CD4-positive, alpha-beta T cell treated with Interleukin-6 for 4 hours (primary cell): ENCODE measurements around the gene POLR2E.
A peak's percentile ranks its signal among the peaks of the same experiment; 100 is the strongest.

Experiments used
- DNase-seq: peaks from one replicate; pipeline ENCODE4 v3.0.0-alpha.2; 2020; ENCODE audit warnings: mixed read lengths

The POLR2E gene

DNA sequence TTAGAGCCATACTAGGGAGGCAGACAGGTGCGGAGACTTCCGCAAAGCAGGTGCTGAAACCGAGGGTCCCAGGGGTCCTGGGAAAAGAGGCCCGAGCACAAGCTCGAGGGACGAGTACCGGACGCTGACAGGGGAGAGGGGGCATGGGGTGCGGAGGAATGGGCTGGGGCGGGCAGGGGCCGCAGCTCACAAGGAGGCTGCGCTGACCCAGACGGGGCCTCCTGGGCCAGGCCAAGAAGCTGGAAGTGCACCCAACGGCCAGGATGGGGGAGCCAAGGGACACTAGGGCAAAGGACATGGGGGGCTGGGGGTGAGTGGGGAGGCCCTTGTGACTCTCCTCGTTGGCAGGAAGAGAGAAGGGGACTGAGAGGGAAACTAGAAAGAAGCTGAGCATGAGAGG, 1.8 kb downstream of the POLR2E start:
- DNase-seq: no peak

DNA sequence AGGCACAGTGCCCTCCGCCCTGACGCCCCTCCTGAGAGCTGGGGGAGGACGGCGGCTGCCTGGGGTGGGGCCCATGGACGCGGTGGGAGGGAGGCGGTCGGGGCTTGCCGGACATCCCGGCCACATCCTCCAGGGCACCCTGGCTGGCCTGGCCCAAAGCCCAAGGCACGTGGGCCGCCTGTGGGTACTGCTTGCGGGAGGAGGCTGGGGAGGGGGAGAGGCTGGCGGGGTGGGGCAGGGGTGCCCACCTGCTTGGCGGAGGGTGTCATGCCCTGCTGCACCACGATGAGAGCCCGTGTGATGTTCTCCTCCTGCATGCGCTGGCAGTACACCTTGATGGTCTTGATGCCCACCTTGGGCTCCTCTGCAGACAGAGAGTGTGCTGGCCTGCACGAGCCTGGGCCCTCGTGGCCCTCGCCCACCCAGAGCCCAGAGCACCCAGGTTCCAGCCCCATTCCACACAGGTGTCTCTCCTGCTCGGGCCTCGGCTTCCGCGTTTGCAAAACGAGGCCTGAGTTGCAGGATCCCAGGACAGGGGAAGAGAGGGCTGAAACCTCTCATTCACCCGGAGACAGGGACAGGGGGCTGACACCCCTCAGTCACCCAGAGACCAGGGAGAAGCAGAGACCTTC, 3.5 kb downstream of the POLR2E start:
- no peak for DNase-seq

DNA sequence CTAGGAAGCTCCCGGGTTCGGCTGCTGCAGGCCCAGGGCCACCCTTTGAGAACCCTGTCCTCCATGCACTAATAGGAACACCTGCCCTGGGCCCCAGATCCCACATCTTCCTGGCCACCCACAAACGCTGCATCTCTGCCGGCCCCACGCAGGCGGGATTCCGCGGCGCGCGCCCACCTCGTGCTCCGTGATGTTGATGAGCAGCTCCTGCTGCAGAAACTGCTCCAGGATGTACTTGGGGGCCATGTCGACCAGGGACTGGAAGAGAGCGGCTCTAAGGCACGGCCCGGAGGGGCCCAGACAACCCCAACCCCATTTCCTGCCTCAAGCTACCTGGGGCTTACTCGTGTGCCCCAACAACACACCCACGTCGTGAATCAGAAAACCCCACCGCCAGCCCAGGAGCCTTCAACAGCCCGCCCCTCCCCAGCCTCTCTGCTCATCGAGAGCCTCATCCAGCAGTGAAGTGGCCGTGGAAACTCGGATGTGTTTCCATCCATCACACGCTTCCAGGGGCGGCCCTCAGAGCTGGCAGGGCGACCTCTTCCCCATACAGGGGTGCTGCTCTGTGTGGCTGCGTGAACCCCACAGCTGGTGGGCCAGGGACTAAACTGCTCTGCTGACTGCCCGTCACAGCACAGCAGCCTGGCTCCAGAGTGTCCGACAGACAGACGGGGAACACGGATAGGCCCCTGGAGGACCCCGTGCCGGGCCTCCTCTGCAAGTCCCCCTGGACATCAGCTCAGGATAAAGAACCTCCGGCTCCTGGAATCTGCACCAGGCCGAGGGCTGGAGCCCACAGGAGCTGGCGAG, 4.2 kb downstream of the POLR2E start:
- no peak for DNase-seq

DNA sequence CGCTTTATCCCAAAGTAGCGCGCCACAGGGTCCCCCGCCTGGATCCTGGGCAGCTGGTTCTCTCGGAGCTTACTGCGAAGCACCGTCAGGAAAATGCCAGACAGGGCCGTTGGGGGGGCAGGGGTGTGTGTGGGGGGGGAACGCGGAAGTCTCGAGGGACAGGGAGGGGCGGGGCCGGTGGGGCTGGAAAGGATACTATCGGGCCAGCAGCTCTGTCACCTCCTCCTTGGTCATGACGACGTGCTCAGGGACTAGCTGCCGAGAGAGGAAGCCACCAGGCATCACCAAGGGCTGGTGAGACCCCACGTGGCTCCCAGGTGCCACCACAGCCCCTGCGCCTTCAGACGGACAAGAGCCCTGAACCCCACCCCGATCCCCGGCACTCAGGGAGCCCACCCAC, 5.3 kb downstream of the POLR2E start:
- DNase-seq: peak; percentile 35

DNA sequence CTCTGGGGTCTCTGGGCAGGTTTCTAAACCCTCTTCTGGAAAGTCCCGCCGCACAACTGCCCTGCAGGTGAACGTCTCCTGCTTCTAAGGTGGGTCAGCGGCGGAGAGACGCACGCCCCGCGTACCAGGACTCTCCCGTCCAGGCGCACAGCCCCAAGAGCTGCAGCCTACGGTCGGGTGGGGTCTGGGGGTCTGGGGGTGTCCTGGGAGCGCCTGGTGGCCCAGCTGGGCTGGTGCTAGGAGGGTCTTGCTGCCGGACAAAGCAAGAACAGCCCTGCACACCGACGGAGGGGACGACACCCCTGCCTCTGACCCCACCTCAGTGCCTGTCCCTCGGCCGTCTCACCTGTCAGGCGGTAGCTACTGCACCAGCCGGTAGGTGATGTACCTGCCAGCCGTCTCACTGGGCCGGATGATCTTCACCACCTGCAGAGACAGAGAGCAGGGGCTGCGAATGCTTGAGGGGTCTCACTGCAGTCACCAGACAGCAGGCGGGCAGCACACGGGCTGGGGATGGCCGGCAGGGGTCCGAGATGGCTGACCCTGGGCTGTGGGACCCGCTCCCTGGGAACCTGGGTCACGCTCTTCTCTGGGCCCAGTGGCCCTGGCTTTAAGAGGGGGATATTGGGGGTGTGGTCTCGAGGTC, 5.9 kb downstream of the POLR2E start:
- peak; percentile 26 for DNase-seq

DNA sequence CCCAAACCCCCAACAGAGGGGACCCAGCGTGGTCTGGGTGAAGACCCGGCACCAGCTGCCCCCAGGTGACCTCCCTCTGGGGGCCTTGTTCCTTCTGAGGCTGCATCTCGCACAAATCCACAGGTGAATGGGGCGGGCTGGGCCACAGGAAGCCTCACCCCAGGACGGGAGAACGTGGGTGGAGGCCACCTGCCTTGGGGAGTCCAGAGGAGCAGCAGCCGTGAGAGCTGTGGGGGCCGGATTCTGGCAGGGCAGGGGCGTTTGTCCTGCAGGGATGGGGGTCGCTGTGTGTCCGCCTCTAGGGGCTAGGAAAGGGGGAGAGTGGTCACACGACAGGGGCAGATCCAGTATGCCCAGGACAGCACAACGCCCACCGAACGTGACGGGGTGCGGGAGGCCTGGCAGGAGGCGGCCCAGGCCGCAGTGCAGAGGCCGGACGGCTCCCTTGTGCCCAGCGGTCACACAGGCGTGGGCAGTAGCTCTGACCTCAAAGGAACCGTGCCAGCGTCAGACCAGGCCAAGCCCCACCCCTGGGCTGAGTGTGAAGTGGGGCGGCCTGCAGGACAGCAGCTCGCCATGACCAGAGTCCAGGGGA, 6.7 kb downstream of the POLR2E start:
- peak; percentile 55 for DNase-seq

DNA sequence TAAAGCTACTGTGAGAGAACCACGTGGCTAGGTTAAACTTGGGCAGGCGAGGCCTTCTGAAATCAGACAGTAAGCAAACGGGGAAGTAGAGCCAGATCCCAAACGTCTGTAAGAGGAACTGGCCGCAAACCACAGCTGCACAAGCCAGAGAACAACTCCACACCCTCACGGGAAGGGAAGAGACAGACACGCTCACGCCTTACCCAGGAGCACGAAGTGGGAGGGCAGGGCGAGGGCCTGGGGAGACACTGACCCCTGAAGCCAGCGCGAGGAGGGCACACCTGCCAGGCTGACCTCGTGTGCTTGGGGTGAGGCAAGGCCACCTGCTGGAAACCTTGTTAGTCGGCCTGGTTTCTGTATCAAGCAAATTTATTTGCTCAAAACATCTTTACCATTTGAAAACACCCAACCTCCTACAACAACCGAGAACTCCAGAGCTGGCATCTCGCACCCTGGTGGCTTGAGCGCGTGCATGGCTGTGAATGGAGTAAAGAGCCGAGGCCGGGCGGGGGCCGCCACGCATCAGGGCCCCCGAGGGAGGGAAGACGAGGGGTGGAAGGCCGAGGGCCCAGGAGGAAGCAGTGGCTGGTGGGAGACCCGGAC, 7.3 kb downstream of the POLR2E start:
- peak; percentile 65 for DNase-seq

DNA sequence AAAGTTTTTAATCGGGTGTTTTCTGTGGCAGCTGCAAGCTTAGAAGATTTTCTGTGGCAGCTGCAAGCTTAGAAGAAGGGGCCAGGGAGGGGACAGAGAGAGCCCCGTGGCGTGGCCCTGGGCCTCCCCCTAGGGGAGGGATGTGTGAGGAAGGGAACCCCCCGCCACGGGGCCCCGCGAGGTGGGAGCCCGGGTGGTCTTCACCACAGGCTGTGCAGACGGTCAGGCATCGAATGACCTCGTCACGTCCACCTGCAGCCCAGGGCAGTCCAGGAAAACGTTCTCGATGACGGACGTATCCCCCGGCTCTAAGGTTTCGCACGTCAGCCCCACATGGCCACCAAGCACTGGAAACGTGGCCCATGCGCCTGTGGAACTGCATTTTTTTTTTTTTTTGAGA, 8.6 kb downstream of the POLR2E start:
- peak; percentile 25 for DNase-seq

DNA sequence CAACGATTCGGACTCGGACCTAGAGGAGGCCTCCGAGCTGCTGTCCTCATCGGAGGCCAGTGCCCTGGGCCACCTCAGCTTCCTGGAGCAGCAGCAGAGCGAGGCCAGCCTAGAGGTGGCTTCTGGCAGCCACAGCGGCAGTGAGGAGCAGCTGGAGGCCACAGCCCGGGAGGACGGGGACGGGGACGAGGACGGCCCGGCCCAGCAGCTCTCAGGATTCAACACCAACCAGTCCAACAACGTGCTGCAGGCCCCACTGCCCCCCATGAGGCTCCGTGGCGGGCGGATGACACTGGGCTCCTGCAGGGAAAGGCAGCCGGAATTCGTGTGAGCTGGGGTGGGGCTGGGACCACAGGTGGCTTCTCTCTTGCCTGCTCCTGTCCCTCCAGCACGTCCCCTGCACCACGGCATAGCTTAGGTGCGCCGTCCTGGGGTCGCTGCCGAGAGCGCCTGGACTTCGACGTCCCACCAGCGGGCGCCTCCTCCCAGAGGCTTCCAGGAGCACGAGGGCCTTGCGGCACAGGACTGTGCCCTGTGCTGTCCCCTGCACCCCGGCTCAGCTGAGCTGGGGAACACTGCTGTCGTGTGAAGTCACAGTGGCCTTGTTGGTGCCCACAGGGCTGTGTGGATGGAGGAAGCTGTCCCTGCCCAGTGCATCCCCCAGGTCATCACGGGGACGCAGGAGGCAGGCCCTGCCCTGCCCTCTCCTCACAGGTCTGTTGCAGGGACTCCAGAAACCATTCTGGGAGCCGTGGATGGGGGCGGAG, 9.3 kb downstream of the POLR2E start:
- DNase-seq: no peak

DNA sequence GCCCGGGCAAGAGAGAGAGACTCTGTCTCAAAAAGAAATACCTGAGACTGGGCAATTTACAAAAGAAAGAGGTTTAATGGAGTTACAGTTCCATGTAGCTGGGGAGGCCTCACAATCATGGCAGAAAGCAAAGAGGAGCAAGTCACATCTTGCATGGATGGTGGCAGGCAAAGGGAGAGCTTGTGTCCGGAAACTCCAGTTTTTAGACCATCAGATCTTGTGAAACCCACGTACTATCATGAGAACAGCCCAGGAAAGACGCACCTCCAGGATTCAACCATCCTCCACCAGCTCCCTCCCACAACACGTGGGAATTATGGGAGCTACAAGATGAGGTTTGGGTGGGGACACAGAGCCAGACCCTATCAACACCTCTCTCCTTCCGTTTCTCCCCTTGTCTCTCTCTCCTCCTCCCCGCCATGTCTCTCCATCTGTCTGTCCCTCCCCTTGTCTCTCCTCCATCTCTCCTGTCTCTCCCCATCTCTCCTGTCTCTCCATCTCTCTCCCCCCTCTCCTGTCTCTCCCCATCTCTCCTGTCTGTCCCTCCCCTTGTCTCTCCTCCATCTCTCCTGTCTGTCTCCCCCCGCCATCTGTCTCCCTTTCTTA, 10.0 kb downstream of the POLR2E start:
- no peak for DNase-seq

DNA sequence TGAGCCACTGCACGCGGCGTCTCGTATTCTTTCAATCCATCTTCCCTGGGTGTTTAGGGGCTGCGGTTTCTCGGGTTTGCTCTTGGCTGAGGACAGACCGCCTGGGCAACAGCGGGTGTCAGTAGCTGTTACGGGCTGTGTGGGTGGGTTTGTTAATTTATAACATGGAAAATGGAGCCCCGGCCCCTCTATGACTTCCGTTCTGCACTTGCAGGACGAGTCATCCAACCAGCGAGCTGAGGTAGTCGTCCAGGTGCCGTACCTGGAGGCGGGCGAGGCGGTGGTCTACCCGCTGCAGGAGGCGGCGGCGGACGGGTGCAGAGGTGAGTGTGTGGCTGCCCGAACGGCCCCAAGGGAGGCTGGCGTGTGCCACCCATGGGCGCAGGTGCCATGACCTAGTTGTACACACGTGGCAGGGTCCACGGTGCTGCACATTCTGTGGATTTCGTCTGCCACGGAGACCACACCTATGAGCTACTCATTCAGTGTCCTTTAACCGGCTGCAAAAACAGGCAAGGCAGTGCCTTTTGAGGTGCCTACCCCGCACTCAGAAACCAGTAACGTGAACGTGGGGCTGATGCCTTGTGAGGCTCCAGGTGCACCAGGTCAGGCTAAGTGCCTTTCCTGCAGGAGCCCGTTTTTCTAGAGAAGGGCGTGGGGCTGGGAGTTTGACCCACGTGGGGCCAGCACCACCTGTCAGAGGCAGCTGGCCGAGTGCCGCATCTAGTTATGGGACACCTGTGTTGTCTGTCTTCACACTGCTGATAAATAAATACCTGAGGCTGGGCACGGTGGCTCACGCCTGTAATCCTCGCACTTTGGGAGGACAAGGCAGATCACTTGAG, 10.9 kb downstream of the POLR2E start:
- DNase-seq: peak; percentile 17

DNA sequence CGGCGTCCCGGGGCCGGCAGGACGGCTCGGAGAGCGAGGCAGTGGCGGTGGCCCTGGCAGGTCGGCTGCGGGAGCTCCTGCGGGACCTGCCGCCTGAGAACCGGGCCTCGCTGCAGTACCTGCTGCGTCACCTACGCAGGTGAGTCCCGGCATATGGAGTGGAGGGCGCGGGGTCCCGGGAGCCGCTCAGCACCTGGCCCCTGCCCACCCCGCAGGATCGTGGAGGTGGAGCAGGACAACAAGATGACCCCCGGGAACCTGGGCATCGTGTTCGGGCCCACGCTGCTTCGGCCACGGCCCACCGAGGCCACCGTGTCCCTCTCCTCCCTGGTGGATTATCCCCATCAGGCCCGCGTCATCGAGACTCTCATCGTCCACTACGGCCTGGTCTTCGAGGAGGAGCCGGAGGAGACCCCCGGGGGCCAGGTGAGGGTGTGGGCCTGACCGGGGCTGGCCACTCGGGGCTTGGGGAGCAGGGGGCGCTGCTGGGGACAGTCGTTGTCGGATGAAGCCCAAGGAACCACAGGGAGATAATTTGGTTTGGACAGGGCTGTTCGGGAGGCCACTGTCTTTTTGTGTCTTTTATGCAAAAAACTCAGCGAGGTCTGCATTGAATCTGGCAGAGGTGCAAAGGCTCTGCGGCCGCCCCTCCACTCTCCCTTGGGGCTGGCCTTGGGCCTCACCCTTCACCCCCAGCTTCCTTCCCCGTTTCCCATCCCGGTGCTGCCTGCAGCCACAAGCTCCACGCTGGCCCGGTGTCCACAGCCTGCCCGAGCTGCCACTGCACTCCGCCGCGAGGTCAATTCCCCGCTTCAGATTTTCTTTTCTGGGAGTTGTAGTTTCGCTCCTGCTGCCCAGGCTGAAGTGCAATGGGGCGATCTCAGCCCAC, 12.0 kb downstream of the POLR2E start:
- DNase-seq: peak; percentile 5

DNA sequence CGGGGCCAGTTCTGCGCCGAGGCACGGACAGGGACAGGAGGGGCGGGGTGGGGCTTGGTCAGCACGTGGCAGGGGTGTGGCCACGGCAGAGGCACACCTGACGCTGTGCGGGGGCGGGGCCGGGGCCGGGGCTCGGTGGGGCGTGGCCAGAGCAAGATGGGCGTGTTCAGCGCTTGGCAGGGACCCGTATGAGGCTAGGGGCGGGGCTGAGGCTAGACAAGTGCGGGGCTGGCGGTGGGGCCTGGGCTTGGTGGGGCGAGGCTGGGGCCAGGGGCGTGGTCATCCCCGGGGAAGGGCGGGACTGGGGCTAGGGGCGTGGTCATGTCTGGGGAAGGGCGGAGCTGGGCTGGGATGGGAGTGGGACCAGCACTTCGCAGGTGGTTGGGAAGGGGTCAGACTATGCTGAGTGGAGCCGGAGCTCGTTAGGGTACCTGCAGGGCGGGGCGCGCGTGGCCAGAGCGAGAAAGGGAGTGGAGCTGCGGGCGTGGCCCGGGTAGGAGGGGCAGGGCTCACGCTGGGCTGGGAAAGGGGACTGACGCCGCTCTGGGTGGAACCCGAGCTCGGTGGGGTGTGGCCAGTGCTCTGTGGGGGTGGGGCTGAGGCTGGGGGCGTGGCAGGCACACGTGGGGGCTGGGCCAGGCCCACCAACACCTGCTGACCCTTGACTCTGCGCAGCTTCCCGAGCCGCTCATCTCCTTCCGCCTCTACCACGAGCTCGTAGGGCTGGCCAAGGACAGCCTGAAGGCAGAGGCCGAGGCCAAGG, 12.8 kb downstream of the POLR2E start:
- DNase-seq: peak; percentile 84

DNA sequence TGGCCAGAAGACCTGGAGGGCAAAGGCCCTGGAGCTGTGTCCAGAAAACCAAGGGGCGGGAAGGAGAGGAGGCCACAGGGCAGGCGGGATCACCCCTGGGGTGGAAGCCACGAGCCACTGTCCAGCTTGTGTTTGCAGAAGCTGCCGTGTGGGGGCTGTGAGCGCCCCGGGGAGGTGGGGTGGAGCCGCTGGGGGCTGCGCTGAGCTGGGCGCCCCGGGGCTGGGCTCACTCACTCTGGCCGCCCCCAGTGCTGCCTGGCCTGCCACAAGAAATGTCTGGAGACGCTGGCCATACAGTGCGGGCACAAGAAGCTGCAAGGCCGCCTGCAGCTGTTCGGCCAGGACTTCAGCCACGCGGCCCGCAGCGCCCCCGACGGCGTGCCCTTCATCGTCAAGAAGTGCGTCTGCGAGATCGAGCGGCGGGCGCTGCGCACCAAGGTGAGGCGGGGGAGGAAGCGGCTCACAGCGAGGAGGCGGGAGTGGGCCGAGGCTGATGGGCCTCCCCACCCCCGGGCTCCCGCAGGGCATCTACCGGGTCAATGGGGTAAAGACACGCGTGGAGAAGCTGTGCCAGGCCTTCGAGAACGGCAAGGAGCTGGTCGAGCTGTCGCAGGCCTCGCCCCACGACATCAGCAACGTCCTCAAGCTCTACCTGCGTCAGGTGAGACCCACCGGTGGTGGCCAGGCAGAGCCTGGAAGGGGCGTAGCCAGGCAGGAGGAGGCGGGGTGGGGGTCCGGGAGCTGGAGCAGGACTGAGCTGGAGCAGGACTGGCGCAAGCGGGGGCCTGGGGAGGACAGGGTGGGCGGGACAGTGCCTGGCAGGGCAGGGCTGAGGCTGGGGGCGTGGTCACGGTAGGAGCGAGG, 13.6 kb downstream of the POLR2E start:
- DNase-seq: peak; percentile 13

DNA sequence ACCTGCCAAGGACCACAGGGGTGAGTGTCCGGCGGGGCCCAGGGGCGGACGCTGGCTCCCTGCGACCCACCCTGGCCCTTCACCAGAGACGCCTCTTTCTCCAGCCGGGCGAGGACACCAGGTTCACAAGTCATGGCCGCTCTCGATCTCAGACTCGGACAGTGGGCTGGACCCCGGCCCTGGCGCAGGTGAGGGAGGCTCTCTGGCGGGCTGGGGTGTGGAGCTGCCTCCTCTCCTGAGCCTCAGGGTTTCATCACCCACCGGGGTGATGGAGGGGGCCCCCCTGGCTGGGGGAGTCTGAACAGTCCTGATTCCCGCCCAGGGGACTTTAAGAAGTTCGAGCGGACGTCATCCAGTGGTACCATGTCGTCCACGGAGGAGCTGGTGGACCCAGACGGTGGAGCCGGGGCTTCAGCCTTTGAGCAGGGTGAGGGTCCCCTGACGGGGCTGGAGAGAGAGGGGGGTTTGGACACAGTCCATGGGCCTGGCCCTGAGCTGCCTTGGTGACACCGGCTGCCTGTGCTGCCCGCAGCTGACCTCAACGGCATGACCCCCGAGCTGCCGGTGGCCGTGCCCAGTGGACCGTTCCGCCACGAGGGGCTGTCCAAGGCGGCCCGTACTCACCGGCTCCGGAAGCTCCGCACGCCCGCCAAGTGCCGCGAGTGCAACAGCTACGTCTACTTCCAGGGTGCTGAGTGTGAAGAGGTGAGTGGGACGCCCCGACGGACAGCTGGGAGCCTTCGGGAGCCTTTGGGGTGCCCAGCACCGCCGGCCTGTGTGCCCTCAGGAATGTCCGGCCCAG, 14.6 kb downstream of the POLR2E start:
- no peak for DNase-seq

DNA sequence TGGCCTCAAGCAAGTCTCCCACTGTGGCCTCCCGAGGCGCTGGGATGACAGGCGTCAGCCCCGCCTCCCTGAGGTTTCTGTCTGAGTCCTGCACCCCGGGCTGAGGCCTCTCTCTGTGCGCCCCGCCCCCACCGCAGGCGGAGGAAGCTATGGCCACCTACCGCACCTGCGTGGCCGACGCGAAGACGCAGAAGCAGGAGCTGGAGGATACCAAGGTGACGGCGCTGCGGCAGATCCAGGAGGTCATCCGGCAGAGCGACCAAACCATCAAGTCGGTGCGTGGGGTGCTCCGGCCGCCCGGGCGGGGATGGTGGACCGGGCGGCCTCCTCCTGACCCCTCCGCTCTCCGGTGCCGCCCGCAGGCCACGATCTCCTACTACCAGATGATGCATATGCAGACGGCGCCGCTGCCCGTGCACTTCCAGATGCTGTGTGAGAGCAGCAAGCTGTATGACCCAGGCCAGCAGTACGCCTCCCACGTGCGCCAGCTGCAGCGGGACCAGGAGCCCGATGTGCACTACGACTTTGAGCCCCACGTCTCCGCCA, 15.5 kb downstream of the POLR2E start:
- peak; percentile 86 for DNase-seq

DNA sequence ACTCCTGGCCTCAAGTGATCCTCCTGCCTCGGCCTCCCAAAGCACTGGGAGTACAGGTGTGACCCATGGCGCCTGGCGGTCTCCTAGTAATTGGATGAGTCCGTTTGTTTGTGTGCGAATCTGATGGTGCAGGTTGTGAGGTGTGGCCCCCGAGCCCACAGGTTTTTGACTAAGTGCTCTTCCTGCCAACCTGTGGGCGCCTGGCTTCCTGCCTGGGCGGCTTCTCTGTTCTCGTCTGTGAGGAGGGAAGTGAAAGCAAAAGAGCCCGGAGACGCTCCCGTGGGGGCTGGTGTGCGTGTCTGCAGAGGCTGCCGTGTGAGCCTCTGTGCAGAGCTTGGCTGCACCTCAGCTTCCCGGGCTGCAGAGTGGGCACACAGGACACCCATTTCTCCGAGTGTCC, 18.2 kb downstream of the POLR2E start:
- DNase-seq: peak; percentile 97
